ENCODE measurements around the gene CSNK2A3.
"Not testable (repeated sequence)": the region's sequence is repeated elsewhere in the genome, so short reads cannot be mapped to it uniquely, and the experiment has no call there.

Gene CSNK2A3

GRCh38 chr11:11379661-11380060, 26.6 kb upstream of the CSNK2A3 start:
- no peak for DNase-seq (ENCODE audit: low spot score)

DNA sequence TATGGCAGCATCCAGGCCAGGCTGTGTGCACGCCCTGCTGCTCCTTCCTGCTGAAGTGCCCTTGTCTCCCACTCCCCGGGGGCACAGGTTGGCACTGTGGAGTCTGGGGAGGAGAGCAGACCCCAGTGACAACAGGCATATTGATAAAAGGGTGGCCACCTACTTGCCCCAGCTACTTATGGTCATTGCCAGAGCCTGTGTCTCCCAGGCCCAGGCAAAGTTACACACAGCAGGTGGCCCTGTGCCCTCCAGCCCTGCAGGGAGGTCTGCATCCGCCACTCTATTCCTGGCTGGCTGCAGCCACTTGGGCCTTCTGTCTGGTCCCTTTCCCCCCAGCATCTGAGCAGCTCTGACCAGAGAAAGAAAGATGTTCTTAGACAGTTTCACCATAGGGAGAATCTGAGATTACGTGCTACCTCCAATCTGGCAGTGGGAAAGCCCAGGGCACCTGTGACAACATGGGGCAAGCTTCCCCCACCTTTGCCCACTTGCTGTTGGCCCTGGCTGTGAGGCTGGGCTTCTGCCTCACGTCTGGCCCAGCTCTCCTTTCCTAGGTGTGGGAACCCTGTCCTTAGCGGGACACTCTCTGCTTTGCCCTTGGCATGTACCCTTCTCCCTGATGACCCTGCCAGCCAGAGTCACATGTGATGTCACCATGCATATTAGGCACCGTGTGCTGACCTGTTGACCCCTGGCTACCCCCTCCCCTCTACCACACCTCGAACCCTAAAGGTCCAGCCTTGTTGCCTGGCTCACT, 25.3 kb upstream of the CSNK2A3 start:
- DNase-seq (ENCODE audit: low spot score): no peak

GRCh38 chr11:11374358-11375148, 21.5 kb upstream of the CSNK2A3 start:
- no peak for DNase-seq (ENCODE audit: low spot score)

- DNase-seq (ENCODE audit: low spot score): no peak
These were observed 20.9 kb upstream of the CSNK2A3 start for GRCh38 chr11:11373934-11374333.

DNA sequence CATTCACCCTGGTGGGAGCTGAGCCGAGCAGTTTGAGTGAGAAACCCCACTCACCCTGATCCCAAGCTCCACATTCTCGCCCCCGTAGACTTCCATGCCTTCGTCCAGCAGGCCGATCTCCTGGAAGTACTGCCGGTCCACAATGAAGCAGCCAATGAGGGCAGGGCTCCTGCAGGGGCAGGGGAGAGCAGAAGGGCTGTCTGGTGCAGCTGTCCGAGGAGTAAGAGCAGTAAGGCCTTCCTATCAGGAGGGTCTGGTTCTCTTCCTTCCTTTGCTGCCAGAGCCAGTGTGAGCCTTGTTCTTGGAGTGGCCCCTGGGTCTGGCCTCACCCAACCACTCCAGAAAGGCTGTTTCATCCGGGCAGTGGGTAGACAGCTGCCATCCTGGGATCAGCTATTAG, 19.4 kb upstream of the CSNK2A3 start:
- no peak for DNase-seq (ENCODE audit: low spot score)

DNA sequence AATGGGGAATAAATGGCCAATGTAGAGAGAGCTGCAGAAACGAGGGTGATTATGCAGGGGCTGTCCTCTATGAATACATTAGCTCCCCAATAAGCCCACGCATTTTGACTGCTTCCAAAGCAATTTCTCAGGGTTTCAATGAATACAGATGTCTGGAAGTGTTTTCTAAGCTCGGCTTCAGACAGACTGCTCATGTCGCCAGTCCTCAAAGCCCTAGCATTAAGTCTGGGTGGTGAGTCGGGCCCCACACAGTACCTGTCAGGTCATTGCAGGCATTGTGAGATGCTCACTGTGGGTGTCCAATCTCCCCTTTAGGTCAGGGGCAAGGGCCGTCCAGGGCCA, 17.9 kb upstream of the CSNK2A3 start:
- DNase-seq (ENCODE audit: low spot score): no peak

- no peak for DNase-seq (ENCODE audit: low spot score)
These were observed 17.4 kb upstream of the CSNK2A3 start for GRCh38 chr11:11370255-11370961.

DNA sequence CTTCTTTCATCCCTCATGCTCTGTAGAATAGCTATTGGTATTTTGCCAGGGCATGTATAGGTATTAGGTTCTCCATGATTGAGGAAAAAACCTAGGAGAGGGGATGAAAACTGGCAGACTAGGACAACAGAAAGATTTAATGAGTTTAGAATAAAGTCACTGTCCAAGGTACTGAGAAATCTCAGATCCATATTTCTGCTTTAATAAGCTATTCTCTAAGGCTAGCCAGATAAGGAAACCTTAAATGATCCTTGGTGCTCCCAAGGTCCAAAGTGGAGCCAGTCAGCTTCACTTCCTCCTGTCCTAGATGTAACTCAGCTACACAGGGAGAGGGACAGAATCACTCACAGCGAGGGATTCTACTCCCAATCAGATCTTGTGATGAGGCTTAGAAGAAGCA, 13.7 kb upstream of the CSNK2A3 start:
- no peak for DNase-seq (ENCODE audit: low spot score)

- DNase-seq (ENCODE audit: low spot score): no peak
These were observed 10.6 kb upstream of the CSNK2A3 start for GRCh38 chr11:11363674-11364073.

- no peak for DNase-seq (ENCODE audit: low spot score)
These were observed 6.6 kb upstream of the CSNK2A3 start for GRCh38 chr11:11359611-11360010.

GRCh38 chr11:11356842-11357241, 3.8 kb upstream of the CSNK2A3 start:
- DNase-seq (ENCODE audit: low spot score): no peak

DNA sequence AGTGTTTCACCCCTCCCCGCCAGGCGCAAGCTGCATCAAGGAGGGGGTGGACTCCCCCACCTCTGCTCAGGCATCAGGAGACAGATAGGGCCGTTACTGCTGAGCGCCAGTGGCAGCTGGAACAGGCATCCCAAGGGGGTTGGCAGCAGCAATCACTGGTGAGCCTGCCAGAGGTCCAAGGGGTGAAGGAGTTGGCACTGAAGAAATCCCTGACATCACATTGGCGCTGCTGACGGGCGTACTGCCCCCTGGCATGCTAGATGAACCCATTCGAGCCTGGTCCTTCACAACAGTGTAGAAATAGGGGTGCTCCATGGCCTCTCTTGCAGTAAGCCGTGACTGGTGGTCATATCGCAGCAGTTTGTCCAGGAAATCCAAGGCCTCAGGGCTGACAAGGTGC, 1.2 kb downstream of the CSNK2A3 start:
- DNase-seq (ENCODE audit: low spot score): not testable (repeated sequence)

- no peak for DNase-seq (ENCODE audit: low spot score)
These were observed 1.9 kb downstream of the CSNK2A3 start for GRCh38 chr11:11351042-11351586.

DNA sequence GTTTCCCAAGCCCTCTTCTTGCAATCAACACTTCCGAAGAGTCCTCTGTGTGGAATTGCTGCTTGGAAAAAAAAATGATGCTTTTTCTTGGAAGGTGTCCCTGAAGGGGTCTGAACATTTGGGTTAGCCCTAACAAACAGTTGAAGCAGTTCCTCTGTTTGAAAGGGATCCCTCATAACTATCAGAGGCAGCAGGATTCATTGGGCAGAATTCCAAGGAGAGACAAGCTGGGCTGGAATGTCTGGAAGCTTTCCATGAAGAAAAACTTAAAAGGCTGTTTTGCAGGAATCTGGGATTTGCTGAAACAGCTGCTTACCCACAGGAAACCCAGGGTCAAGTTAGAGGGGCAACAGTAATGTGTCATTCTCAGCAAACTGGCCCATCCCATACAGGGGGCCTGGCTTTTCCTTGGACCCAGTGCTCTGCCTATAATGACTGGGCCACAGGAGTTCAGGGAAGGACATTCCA, 3.1 kb downstream of the CSNK2A3 start:
- peak; percentile 8 for DNase-seq (ENCODE audit: low spot score)

- DNase-seq (ENCODE audit: low spot score): no peak
These were observed 3.8 kb downstream of the CSNK2A3 start for GRCh38 chr11:11349106-11349825.

DNA sequence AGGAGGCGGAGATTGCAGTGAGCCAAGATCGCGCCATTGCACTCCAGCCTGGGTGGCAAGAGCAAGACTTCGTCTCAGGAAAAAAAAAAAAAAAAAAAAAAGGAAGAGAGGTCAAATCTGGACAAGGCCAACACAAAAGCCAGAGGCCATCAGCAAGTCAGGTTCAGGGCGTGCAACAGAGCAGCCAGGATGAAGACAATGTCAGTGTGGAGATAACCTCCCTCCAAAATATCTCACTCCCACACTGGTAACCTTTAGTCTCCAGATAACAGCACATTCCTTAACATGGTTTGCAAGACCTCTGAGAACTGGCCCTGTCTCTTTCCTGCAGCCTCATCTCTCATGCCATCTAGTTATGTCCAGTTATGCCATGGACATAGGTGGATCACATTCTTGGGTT, 4.7 kb downstream of the CSNK2A3 start:
- DNase-seq (ENCODE audit: low spot score): no peak

- no peak for DNase-seq (ENCODE audit: low spot score)
These were observed 5.5 kb downstream of the CSNK2A3 start for GRCh38 chr11:11347592-11347991.

DNA sequence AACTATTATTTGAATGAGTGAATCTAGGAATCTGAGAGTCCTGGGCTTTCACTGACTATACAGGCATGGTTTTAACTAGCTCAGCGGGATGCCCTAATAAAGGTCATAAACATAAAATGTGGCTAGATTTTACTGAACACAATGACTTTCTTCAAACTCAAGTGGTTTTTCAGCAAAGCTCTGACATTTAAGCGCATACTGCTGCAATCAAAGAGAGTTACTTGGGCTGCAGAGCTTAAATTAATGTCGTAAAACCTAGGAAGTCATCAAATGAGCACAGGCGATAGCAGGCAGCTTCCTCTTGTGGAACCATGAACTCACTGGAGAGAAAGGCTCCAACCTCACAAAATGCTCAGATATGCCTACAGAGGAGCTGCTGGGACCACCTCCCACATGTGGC, 6.7 kb downstream of the CSNK2A3 start:
- no peak for DNase-seq (ENCODE audit: low spot score)

DNA sequence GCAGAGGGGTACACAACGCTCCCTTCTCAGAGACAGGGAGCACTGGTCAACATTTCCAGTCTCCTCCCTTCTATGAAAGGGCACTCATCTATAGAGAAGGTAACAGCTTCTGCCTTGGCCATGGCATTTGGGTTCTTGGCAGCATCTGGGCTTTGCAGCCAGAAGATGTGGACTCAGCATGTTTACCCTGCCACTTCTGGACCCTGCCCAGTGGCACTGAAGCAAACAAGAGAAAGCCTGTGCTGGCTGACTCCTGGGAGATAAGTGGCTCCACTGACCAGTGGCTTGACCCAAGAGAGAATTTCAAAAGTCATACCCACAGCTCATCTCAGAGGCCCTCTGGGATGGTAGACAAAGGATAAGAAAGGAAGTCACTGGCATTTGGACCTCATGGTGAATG, 8.0 kb downstream of the CSNK2A3 start:
- DNase-seq (ENCODE audit: low spot score): peak; percentile 8

DNA sequence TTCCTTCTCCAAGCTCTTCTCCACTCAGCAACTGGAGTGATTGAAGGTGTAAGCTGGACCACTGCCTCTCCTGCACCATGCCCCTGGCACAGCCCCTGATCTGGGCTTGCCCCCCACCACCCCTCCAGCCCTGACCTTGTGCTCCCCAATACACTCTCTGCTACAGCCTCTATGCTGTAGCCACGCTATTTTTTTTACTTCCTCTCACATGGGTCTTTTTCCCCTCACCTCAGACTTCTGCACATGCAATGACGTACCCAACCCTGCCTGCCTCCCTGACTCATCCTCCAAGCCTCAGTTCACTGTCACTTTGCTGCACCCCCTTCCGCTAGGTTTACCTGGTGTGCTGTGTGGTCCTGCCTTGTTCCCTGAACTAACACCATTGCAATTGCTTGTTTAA, 9.0 kb downstream of the CSNK2A3 start:
- DNase-seq (ENCODE audit: low spot score): no peak

- no peak for DNase-seq (ENCODE audit: low spot score)
These were observed 14.7 kb downstream of the CSNK2A3 start for GRCh38 chr11:11338304-11338703.

- no peak for DNase-seq (ENCODE audit: low spot score)
These were observed 16.4 kb downstream of the CSNK2A3 start for GRCh38 chr11:11336664-11337063.
